GM18498 (cell line): ENCODE measurements around the gene TMPRSS7.

Experiments used
- ATAC-seq: cut with Tn5 transposase; IDR thresholded peaks from one replicate; pipeline ENCODE4 v1.9.1; 2021; ENCODE audit warnings: mild to moderate bottlenecking, moderate library complexity; ENCODE audit not compliant: unreplicated experiment

The TMPRSS7 gene

GRCh38 chr3:112093180-112093522 lies 58.6 kb downstream of the TMPRSS7 start:
- ATAC-seq, result no peak

- no peak for ATAC-seq
Measured at GRCh38 chr3:112095731-112096130, 61.2 kb downstream of the TMPRSS7 start.

GRCh38 chr3:112096176-112096575 lies 61.6 kb downstream of the TMPRSS7 start:
- ATAC-seq, result no peak

- ATAC-seq, result peak; percentile 59
Measured at GRCh38 chr3:112097378-112097777, 62.8 kb downstream of the TMPRSS7 start.

GRCh38 chr3:112101916-112102315 lies 67.4 kb downstream of the TMPRSS7 start:
- no peak for ATAC-seq

- no peak for ATAC-seq
Measured at GRCh38 chr3:112104774-112105173, 70.2 kb downstream of the TMPRSS7 start.

GRCh38 chr3:112109322-112109721 lies 74.8 kb downstream of the TMPRSS7 start:
- no peak for ATAC-seq

GRCh38 chr3:112111785-112112402 lies 77.4 kb downstream of the TMPRSS7 start:
- peak; percentile 48 for ATAC-seq

- peak; percentile 25 for ATAC-seq
Measured at GRCh38 chr3:112114576-112115160, 80.1 kb downstream of the TMPRSS7 start.

GRCh38 chr3:112115161-112115739 lies 80.7 kb downstream of the TMPRSS7 start:
- peak; percentile 36 for ATAC-seq

- no peak for ATAC-seq
Measured at GRCh38 chr3:112115806-112116383, 81.4 kb downstream of the TMPRSS7 start.

GRCh38 chr3:112116748-112117186 lies 82.2 kb downstream of the TMPRSS7 start:
- no peak for ATAC-seq

- no peak for ATAC-seq
Measured at GRCh38 chr3:112117415-112117814, 82.9 kb downstream of the TMPRSS7 start.

GRCh38 chr3:112117841-112118571 lies 83.5 kb downstream of the TMPRSS7 start:
- ATAC-seq, result no peak

GRCh38 chr3:112119962-112120836 lies 85.7 kb downstream of the TMPRSS7 start:
- ATAC-seq, result no peak

- no peak for ATAC-seq
Measured at GRCh38 chr3:112121577-112122547, 87.3 kb downstream of the TMPRSS7 start.

- no peak for ATAC-seq
Measured at GRCh38 chr3:112122870-112123269, 88.3 kb downstream of the TMPRSS7 start.

- ATAC-seq, result no peak
Measured at GRCh38 chr3:112123548-112123947, 89.0 kb downstream of the TMPRSS7 start.

GRCh38 chr3:112124907-112125607 lies 90.5 kb downstream of the TMPRSS7 start:
- ATAC-seq, result no peak
